H9 (cell line): ENCODE data around the gene TRMT1. TPM values are rescaled to one million over a fixed set of nuclear protein-coding genes. Genes with fewer than 3 reads are reported as not detected.
A peak's percentile ranks its signal among the peaks of the same experiment; 100 is the strongest.

Experiments
- DNase-seq: peaks from one replicate; pipeline ENCODE4 v3.0.0-alpha.2; 2017
- H2AFZ ChIP-seq: one replicate; pipeline ENCODE4 v1.6.1; 2013; ENCODE audit warnings: mild to moderate bottlenecking, low read length, control low read depth, moderate library complexity
- H2AK5ac ChIP-seq: 2 replicates; pipeline ENCODE4 v1.6.1; 2013; ENCODE audit warnings: low read length, control low read depth, mixed read lengths; ENCODE audit not compliant: insufficient read length
- H2BK120ac ChIP-seq: one replicate; pipeline ENCODE4 v1.6.1; 2013; ENCODE audit warnings: low read depth, mild to moderate bottlenecking, low read length, control low read depth, inconsistent platforms; ENCODE audit not compliant: poor library complexity, severe bottlenecking
- H2BK12ac ChIP-seq: 2 replicates; pipeline ENCODE4 v1.6.1; 2013; ENCODE audit warnings: low read length, control low read depth, mixed read lengths, low read depth; ENCODE audit not compliant: insufficient read length
- H2BK15ac ChIP-seq: 2 replicates; pipeline ENCODE4 v1.6.1; 2013; ENCODE audit warnings: low read depth, low read length, control low read depth
- H2BK20ac ChIP-seq: one replicate; pipeline ENCODE4 v1.6.1; 2013; ENCODE audit warnings: low read depth, mild to moderate bottlenecking, low read length, control low read depth, inconsistent platforms; ENCODE audit not compliant: poor library complexity, severe bottlenecking
- H2BK5ac ChIP-seq: 2 replicates; pipeline ENCODE4 v1.6.1; 2013; ENCODE audit warnings: low read length, control low read depth, mixed read lengths; ENCODE audit not compliant: insufficient read length
- H3K14ac ChIP-seq: 2 replicates; pipeline ENCODE4 v1.6.1; 2013; ENCODE audit warnings: low read length, control low read depth; ENCODE audit not compliant: insufficient read depth
- H3K18ac ChIP-seq: 2 replicates; pipeline ENCODE4 v1.6.1; 2013; ENCODE audit warnings: low read depth, mild to moderate bottlenecking, mixed read lengths, low read length, control low read depth; ENCODE audit not compliant: insufficient read length
- H3K23ac ChIP-seq: 2 replicates; pipeline ENCODE4 v1.6.1; 2013; ENCODE audit warnings: low read length, control low read depth, mixed read lengths, low read depth; ENCODE audit not compliant: insufficient read length
- H3K23me2 ChIP-seq: 2 replicates; pipeline ENCODE4 v1.6.1; 2013; ENCODE audit warnings: low read depth, mild to moderate bottlenecking, mixed read lengths, low read length, control low read depth; ENCODE audit not compliant: insufficient read length, poor library complexity, severe bottlenecking
- H3K27ac ChIP-seq: 2 replicates; pipeline ENCODE4 v1.5.1; 2013; ENCODE audit warnings: low read length, control low read depth, mixed read lengths, low read depth; ENCODE audit not compliant: insufficient read length
- H3K27me3 ChIP-seq: 2 replicates; pipeline ENCODE4 v1.6.1; 2013; ENCODE audit warnings: low read length, control low read depth, inconsistent platforms; ENCODE audit not compliant: insufficient read depth
- H3K4ac ChIP-seq: 2 replicates; pipeline ENCODE4 v1.6.1; 2013; ENCODE audit warnings: low read depth, mild to moderate bottlenecking, control low read depth, inconsistent platforms, low read length, moderate library complexity
- H3K4me1 ChIP-seq: 2 replicates; pipeline ENCODE4 v1.6.1; 2013; ENCODE audit warnings: low read length, control low read depth, inconsistent platforms; ENCODE audit not compliant: insufficient read depth
- H3K4me2 ChIP-seq: 2 replicates; pipeline ENCODE4 v1.6.1; 2013; ENCODE audit warnings: low read length, control low read depth, mixed read lengths; ENCODE audit not compliant: insufficient read length, insufficient read depth
- H3K56ac ChIP-seq: 2 replicates; pipeline ENCODE4 v1.6.1; 2013; ENCODE audit warnings: low read depth, mild to moderate bottlenecking, mixed read lengths, low read length, control low read depth; ENCODE audit not compliant: insufficient read length
- H3K79me1 ChIP-seq: 2 replicates; pipeline ENCODE4 v1.6.1; 2013; ENCODE audit warnings: low read depth, mild to moderate bottlenecking, moderate library complexity, low read length, control low read depth, inconsistent platforms; ENCODE audit not compliant: insufficient read depth, poor library complexity, severe bottlenecking
- H3K79me2 ChIP-seq: 2 replicates; pipeline ENCODE4 v1.6.1; 2013; ENCODE audit warnings: low read length, control low read depth, inconsistent platforms; ENCODE audit not compliant: insufficient read depth
- H3K9ac ChIP-seq: 2 replicates; pipeline ENCODE4 v1.6.1; 2013; ENCODE audit warnings: low read length, control low read depth, mixed read lengths; ENCODE audit not compliant: insufficient read length; ENCODE audit errors: extremely low read depth
- H3K9me3 ChIP-seq: one replicate; pipeline ENCODE4 v1.6.1; 2013; ENCODE audit warnings: low read depth, low read length, inconsistent platforms; ENCODE audit not compliant: control insufficient read depth
- H3T11ph ChIP-seq: one replicate; pipeline ENCODE4 v1.6.1; 2013; ENCODE audit warnings: mild to moderate bottlenecking, low read length, control low read depth, inconsistent platforms
- H4K20me1 ChIP-seq: one replicate; pipeline ENCODE4 v1.6.1; 2013; ENCODE audit not compliant: control insufficient read depth, insufficient read length, insufficient read depth
- H4K5ac ChIP-seq: 2 replicates; pipeline ENCODE4 v1.6.1; 2013; ENCODE audit warnings: low read depth, mild to moderate bottlenecking, mixed read lengths, low read length, control low read depth; ENCODE audit not compliant: insufficient read length
- H4K8ac ChIP-seq: replicated peaks from 2 replicates; pipeline ENCODE4 v1.6.1; 2013; ENCODE audit warnings: low read length, control low read depth, mixed read lengths, low read depth; ENCODE audit not compliant: insufficient read length
- H4K91ac ChIP-seq: 2 replicates; pipeline ENCODE4 v1.6.1; 2013; ENCODE audit warnings: low read depth, mild to moderate bottlenecking, moderate library complexity, mixed read lengths, low read length, control low read depth; ENCODE audit not compliant: insufficient read length
- H3K27ac Mint-ChIP-seq, 3 experiments: 2 replicates in 2 of 3; 3 replicates in 1 of 3; pipeline ENCODE4 v1.8.0; 2020 to 2021; ENCODE audit warnings: mixed read lengths in 3 of 3, mild to moderate bottlenecking in 1 of 3, moderate library complexity in 1 of 3
- H3K27me3 Mint-ChIP-seq: 2 replicates; pipeline ENCODE4 v1.8.0; 2021; ENCODE audit warnings: low read depth, mild to moderate bottlenecking, moderate library complexity, mixed read lengths
- H3K36me3 Mint-ChIP-seq, 3 experiments: 2 replicates in 2 of 3; 3 replicates in 1 of 3; pipeline ENCODE4 v1.8.0; 2020 to 2021; ENCODE audit warnings: low read depth in 3 of 3, mixed read lengths in 3 of 3; ENCODE audit not compliant: insufficient read depth in 1 of 3
- H3K4me1 Mint-ChIP-seq, 2 experiments: 2 replicates each; pipeline ENCODE4 v1.8.0; 2020; ENCODE audit warnings: mixed read lengths in 2 of 2
- H3K4me3 Mint-ChIP-seq, 2 experiments: 2 replicates in 1 of 2; 3 replicates in 1 of 2; pipeline ENCODE4 v1.8.0; 2020 to 2021; ENCODE audit warnings: mild to moderate bottlenecking in 2 of 2, mixed read lengths in 2 of 2, moderate library complexity in 1 of 2
- H3K9me3 Mint-ChIP-seq, 2 experiments: 2 replicates in 1 of 2; 3 replicates in 1 of 2; pipeline ENCODE4 v1.8.0; 2020; ENCODE audit warnings: mild to moderate bottlenecking in 2 of 2, mixed read lengths in 2 of 2, moderate library complexity in 1 of 2
- CTCF ChIP-seq: fragments of 200-600 bp; sonication (generic); conservative IDR thresholded peaks from 3 replicates; pipeline ENCODE4 v1.8.0; 2021; ENCODE audit warnings: antibody characterized with exemption, mild to moderate bottlenecking
- WGBS: extraction: QIAGEN DNeasy Blood & Tissue Kit; methylation state at CpG from one replicate; pipeline ENCODE4 v1.1.7; 2013; ENCODE audit warnings: missing lambda C conversion rate, low lambda C conversion rate, mixed read lengths; ENCODE audit not compliant: insufficient read length; ENCODE audit errors: extremely low coverage; 5-methylcytosine and 5-hydroxymethylcytosine counted together
- total RNA-seq: library from RNA; stranded (reverse); gene quantifications from 2 replicates; pipeline ENCODE4 v1.2.1, GENCODE V29; 2021

TRMT1 gene
- total RNA-seq, 1 experiment from 2014 or later = 95.7 TPM

GRCh38 chr19:13083008-13083404 is 33.5 kb downstream of the TRMT1 start:
- Histone ChIP-seq H2AFZ (no peak overlapping the region), H2BK5ac (no peak overlapping the region), H2BK15ac (no peak overlapping the region), H3K23me2 (peaks cover 2% of the 10 kb centered on the region), H3K79me2 (no peaks in the 10 kb centered on the region), H3K9ac (no peak overlapping the region), H2BK12ac (no peak overlapping the region), H3K4me2 (no peak overlapping the region), H3K23ac (no peak overlapping the region), H4K20me1 (no peaks in the 10 kb centered on the region), H3K56ac (no peak overlapping the region), H2AK5ac (no peak overlapping the region), H3K14ac (no peak overlapping the region), H3K4me1 (peaks cover 5% of the 10 kb centered on the region; the same call in 1 of the 2 replicates), H3K27ac (no peak overlapping the region), H3K4ac (no peak overlapping the region), H3K79me1 (no peaks in the 10 kb centered on the region), H3K18ac (no peak overlapping the region), H4K5ac (no peak overlapping the region), H3K27me3 (peaks cover 2% of the 10 kb centered on the region; the same call in 1 of the 2 replicates), H3T11ph (no peak overlapping the region), H3K9me3 (no peaks in the 10 kb centered on the region), H4K91ac (no peak overlapping the region), H4K8ac (no peak overlapping the region), H2BK20ac (no peak overlapping the region), H2BK120ac (no peak overlapping the region)
- Mint-ChIP-seq H3K4me1 (peaks cover 16 to 45% of the 10 kb centered on the region in 2 experiments), H3K9me3 (no peaks in the 10 kb centered on the region), H3K36me3 (no peaks in the 10 kb centered on the region), H3K27ac (no peak overlapping the region; a peak in 1 of 7 replicates), H3K4me3 (peak overlapping the region in 1 of 2 experiments; percentile 23; a peak in 1 of 5 replicates), H3K27me3 (peaks cover 55% of the 10 kb centered on the region)
- no peak for DNase-seq
- TF ChIP-seq CTCF = no peak
- WGBS = no CpG with 5 or more reads among the region's 7 CpGs
